OCI-LY1 (cell line): ENCODE data around the gene EGFL8.
A peak's percentile ranks its signal among the peaks of the same experiment; 100 is the strongest.

Source experiments
- H2AFZ ChIP-seq: fragments of 200-600 bp; sonication (generic), shearing (Covaris generic); 2 replicates; pipeline ENCODE4 v1.6.0; 2014; ENCODE audit warnings: antibody characterized with exemption, mild to moderate bottlenecking, low read length
- H3F3A ChIP-seq: fragments of 200-600 bp; sonication (generic), shearing (Covaris generic); 2 replicates; pipeline ENCODE4 v1.6.0; 2014; ENCODE audit warnings: mild to moderate bottlenecking, antibody characterized with exemption, low read length, moderate library complexity; ENCODE audit not compliant: insufficient read depth
- H3K27ac ChIP-seq: fragments of 200-600 bp; sonication (generic); 2 replicates; pipeline ENCODE4 v1.5.1; 2014; ENCODE audit warnings: low read length, mixed run types, mild to moderate bottlenecking, low read depth; ENCODE audit not compliant: poor library complexity, severe bottlenecking
- H3K27me3 ChIP-seq: fragments of 200-600 bp; sonication (generic); 2 replicates; pipeline ENCODE4 v1.6.0; 2014; ENCODE audit warnings: antibody characterized with exemption, mild to moderate bottlenecking, low read length, moderate library complexity; ENCODE audit not compliant: insufficient read depth
- H3K36me3 ChIP-seq: fragments of 200-600 bp; sonication (generic); 2 replicates; pipeline ENCODE4 v1.6.1; 2014; ENCODE audit warnings: mild to moderate bottlenecking, antibody characterized with exemption, low read length, moderate library complexity, mixed read lengths; ENCODE audit not compliant: insufficient read depth
- H3K4me1 ChIP-seq: fragments of 200-600 bp; sonication (generic); 2 replicates; pipeline ENCODE4 v1.5.1; 2014; ENCODE audit warnings: mild to moderate bottlenecking, low read length, moderate library complexity; ENCODE audit not compliant: insufficient read depth, severe bottlenecking
- H3K4me2 ChIP-seq: fragments of 200-600 bp; sonication (generic), shearing (Covaris generic); 2 replicates; pipeline ENCODE4 v1.6.1; 2014; ENCODE audit warnings: low read length
- H3K4me3 ChIP-seq: fragments of 200-600 bp; sonication (generic); 2 replicates; pipeline ENCODE4 v1.5.1; 2014; ENCODE audit warnings: low read length, low read depth, mild to moderate bottlenecking, mixed read lengths; ENCODE audit not compliant: poor library complexity, severe bottlenecking
- H3K79me2 ChIP-seq: fragments of 200-600 bp; shearing (Covaris generic); 2 replicates; pipeline ENCODE4 v1.6.1; 2016; ENCODE audit warnings: mixed run types, low read length, mixed read lengths; ENCODE audit not compliant: insufficient read depth
- H3K9ac ChIP-seq: fragments of 200-600 bp; sonication (generic), shearing (Covaris generic); 2 replicates; pipeline ENCODE4 v1.6.1; 2014; ENCODE audit warnings: mild to moderate bottlenecking, low read length, mixed read lengths
- H3K9me2 ChIP-seq: fragments of 200-600 bp; sonication (generic), shearing (Covaris generic); 2 replicates; pipeline ENCODE4 v1.6.1; 2014; ENCODE audit warnings: low read depth, mild to moderate bottlenecking, low read length, mixed read lengths
- H3K9me3 ChIP-seq: fragments of 200-600 bp; shearing (Covaris generic); 2 replicates; pipeline ENCODE4 v1.6.1; 2014; ENCODE audit warnings: low read length, mixed read lengths
- H4K20me1 ChIP-seq: fragments of 200-600 bp; sonication (generic), shearing (Covaris generic); 2 replicates; pipeline ENCODE4 v1.6.0; 2016; ENCODE audit warnings: mild to moderate bottlenecking, low read length; ENCODE audit not compliant: insufficient read depth
- EZH2 ChIP-seq: fragments of 200-600 bp; sonication (generic), shearing (Covaris generic); IDR thresholded peaks from 2 replicates; pipeline ENCODE4 v1.8.0; 2017; ENCODE audit warnings: borderline replicate concordance, mixed run types, mild to moderate bottlenecking, antibody characterized with exemption, low read length, moderate library complexity, mixed read lengths
- TF ChIP-seq, protein P1 (sequence below): fragments of 200-600 bp; sonication (generic), shearing (Covaris generic); IDR thresholded peaks from 2 replicates; pipeline ENCODE4 v1.5.1; 2017; ENCODE audit warnings: mild to moderate bottlenecking, antibody characterized with exemption, low read length, moderate library complexity, mixed read lengths

The EGFL8 gene

GRCh38 chr6:32127717-32128592 lies 36.4 kb upstream of the EGFL8 start, which contains the start of gene ATF6B:
ATF6B (minus strand) TSS chr6:32128246; CDS start chr6:32128207, 39 bp downstream.
- Histone ChIP-seq H3K27ac (peak within 1 kb of the TSS; percentile 56), H2AFZ (no peak within 1 kb of the TSS), H3K9me2 (no peaks in the 10 kb centered on the region), H3K9ac (peak within 1 kb of the TSS; percentile 91), H3K79me2 (no peaks in the 10 kb centered on the region), H3K4me1 (peaks cover 30% of the 10 kb centered on the region), H3K4me2 (peak within 1 kb of the TSS; percentile 89), H3K9me3 (no peaks in the 10 kb centered on the region), H3K4me3 (peak within 1 kb of the TSS; percentile 81), H3K36me3 (peaks cover 31% of the 10 kb centered on the region), H3K27me3 (no peaks in the 10 kb centered on the region), H4K20me1 (no peaks in the 10 kb centered on the region), H3F3A (0 out of 2 replicates have a peak, but pooled peaks cover 4% of the 10 kb centered on the region)
- no peak for TF ChIP-seq EZH2
- TF ChIP-seq, protein P1, sequence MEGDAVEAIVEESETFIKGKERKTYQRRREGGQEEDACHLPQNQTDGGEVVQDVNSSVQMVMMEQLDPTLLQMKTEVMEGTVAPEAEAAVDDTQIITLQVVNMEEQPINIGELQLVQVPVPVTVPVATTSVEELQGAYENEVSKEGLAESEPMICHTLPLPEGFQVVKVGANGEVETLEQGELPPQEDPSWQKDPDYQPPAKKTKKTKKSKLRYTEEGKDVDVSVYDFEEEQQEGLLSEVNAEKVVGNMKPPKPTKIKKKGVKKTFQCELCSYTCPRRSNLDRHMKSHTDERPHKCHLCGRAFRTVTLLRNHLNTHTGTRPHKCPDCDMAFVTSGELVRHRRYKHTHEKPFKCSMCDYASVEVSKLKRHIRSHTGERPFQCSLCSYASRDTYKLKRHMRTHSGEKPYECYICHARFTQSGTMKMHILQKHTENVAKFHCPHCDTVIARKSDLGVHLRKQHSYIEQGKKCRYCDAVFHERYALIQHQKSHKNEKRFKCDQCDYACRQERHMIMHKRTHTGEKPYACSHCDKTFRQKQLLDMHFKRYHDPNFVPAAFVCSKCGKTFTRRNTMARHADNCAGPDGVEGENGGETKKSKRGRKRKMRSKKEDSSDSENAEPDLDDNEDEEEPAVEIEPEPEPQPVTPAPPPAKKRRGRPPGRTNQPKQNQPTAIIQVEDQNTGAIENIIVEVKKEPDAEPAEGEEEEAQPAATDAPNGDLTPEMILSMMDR: no peak

- H3F3A ChIP-seq: 0 out of 2 replicates have a peak, but pooled peaks cover 4% of the 10 kb centered on the region
- H3K4me1 ChIP-seq: peaks cover 30% of the 10 kb centered on the region
- no peaks in the 10 kb centered on the region for H3K27me3 ChIP-seq
- no peaks in the 10 kb centered on the region for H3K9me3 ChIP-seq
- H3K27ac ChIP-seq: peak overlapping the region; percentile 56
- no peaks in the 10 kb centered on the region for H4K20me1 ChIP-seq
- H3K4me3 ChIP-seq: peak overlapping the region; percentile 81
- no peak overlapping the region for H2AFZ ChIP-seq
- peak overlapping the region; percentile 76 for H3K9ac ChIP-seq
- H3K79me2 ChIP-seq: no peaks in the 10 kb centered on the region
- peak overlapping the region; percentile 89 for H3K4me2 ChIP-seq
- H3K9me2 ChIP-seq: no peaks in the 10 kb centered on the region
- peaks cover 25% of the 10 kb centered on the region for H3K36me3 ChIP-seq
- TF ChIP-seq, protein P1: no peak
- TF ChIP-seq EZH2: no peak
These were observed 35.6 kb upstream of the EGFL8 start for GRCh38 chr6:32128751-32129296.

GRCh38 chr6:32129297-32130088 lies 34.9 kb upstream of the EGFL8 start:
- no peaks in the 10 kb centered on the region for H4K20me1 ChIP-seq
- TF ChIP-seq, protein P1: no peak
- TF ChIP-seq EZH2: no peak
- no peaks in the 10 kb centered on the region for H3K9me3 ChIP-seq
- H3K27ac ChIP-seq: peak overlapping the region; percentile 56
- H3K4me3 ChIP-seq: peak overlapping the region; percentile 81
- no peaks in the 10 kb centered on the region for H3K9me2 ChIP-seq
- no peaks in the 10 kb centered on the region for H3K27me3 ChIP-seq
- 0 out of 2 replicates have a peak overlapping the region, but pooled peaks have one; percentile 15 for H2AFZ ChIP-seq
- peaks cover 18% of the 10 kb centered on the region for H3K36me3 ChIP-seq
- peak overlapping the region; percentile 89 for H3K4me2 ChIP-seq
- H3F3A ChIP-seq: 0 out of 2 replicates have a peak, but pooled peaks cover 4% of the 10 kb centered on the region
- H3K4me1 ChIP-seq: peaks cover 30% of the 10 kb centered on the region
- no peaks in the 10 kb centered on the region for H3K79me2 ChIP-seq
- peak overlapping the region; percentile 76 for H3K9ac ChIP-seq
